Cerebellar nuclear complex (tissue), 1 donor: Measurements from ENCODE around the gene PRMT1.

Source experiments
- DNase-seq, 2 experiments: peaks; one replicate each; lab custom pipeline; 2025; lab: John Stamatoyannopoulos, UW

Gene PRMT1

DNA sequence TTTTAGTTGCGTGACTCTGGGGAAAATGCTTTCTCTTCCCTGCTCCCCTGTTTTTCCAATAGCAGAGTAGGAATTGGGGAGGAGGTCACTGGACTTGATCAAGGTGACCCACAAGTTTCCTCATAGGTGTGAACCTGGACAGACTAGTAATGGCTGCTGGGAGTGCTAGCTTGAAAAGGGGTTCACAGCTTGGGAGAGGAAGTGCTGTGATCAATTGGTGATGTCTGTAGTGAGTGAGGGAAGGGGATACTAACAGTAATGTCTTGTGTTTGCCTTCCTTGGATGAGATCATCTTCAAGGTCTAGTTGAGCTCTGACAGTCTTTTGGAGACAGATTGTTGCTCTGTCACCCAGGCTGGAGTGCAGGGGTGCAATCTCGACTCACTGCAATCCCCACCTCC is 9.6 kb upstream of the PRMT1 start:
- no peak for DNase-seq

DNA sequence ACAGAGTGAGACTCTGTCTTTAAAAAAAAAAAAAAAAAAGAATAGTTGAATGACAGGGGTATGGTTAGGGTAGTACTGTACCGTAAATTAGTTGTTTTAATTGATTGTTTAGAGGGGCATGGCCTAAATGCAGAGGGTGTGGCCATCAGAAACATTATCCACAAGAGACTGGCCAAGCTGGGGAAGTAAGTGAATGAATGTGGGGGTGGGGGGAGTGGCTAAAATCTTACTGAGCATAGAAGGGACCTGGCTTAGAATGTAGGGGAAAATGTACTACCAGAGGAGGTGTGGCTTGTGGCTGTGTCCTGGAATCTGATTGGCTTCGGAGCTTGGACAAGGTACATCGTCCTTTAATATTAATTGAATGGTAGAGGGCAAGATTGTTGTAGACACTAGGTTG is 7.6 kb upstream of the PRMT1 start:
- DNase-seq, result no peak

DNA sequence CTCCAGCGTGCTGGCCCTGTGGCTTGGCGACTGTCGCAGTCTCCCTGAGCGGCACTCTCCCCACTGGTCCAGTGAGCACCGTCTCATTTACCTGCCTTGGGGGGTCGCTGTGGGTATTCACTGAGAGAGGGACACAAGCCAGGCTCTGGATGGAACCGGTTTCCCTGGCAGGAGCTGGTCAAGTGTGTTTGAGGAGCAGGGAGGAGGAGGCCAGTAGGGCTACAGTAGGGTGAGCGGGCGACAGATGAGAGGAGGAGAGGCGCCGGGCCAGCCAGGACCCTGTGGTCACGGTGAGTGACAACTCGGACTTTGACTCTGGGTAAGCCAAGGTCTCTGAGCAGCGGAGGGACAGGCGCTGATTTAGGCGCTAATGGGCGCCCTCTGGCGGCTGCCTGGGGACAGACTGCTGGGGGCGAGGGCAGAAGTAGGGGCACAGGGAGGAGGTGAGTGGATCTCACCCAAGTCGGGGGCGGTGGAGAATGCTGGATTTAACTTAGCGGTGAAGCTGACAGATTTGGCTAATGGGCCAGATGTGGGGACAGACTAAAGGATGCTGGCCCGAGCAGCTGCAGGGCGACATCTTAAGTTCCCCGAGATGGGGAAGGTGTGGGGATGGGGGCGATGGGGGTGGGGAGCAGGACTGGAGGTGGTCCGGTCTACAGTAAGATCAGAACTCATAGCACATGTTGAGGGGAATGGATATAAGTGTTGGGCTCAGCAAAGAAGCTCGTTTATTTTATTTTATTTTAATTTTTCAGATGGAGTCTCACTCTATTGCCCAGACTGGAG is 4.7 kb upstream of the PRMT1 start:
- DNase-seq, result peak in 1 of 2 experiments; percentile 37

DNA sequence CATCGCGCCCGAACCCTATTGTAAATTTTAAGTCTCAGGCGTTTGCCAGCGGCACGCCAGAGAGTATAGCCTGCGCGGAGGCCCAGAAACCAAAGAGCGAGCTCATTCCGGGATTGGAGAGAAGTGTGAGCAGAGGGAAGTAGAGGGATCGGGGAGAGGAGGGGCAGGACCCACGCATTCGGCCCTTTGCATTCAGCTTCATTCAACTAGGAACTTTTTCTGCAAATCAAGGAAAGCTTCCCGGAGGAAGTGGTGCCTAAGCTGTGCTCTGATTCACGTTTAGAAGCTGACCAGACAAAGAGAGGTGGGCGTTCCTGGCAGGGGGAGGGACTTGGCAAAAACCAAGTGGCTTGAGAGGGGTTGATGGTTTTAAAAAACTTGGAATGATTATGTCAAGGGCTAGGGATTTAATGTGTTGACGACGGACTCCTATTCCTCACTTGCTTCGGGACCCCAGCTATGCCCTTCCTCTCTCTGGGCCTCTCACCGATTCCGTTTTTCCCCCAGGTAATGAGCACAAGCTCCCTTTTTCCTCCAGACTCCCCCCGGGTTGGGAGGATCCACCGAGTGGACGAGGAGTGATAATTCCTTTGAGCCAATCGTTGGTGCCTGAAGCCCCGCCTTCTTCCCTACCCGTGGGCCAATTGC is 811 bp upstream of the PRMT1 start:
- peak; percentile 62 to 83 for DNase-seq

DNA sequence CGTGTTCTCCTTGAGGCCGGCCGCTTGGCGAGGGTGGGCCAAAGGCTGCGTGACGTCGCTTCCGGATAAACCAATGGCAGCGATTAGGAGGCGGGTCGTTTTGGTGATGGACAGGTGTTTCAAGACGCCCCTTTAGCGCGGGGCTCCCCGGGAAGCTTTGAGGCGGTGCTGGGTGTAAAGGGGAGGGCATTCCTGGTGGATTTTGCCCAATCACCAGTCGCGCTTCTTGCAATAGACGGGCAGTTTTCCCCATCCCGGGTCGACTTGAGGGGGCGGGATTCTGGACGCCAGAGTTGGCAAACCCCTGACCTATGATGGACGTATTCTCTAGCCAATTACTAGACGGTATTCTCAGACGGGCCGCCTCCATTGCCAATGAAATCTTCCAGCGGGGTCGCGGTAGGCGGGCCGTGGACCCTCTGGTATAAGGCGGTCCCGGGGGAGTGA is 264 bp upstream of the PRMT1 start:
- DNase-seq, result peak; percentile 100

DNA sequence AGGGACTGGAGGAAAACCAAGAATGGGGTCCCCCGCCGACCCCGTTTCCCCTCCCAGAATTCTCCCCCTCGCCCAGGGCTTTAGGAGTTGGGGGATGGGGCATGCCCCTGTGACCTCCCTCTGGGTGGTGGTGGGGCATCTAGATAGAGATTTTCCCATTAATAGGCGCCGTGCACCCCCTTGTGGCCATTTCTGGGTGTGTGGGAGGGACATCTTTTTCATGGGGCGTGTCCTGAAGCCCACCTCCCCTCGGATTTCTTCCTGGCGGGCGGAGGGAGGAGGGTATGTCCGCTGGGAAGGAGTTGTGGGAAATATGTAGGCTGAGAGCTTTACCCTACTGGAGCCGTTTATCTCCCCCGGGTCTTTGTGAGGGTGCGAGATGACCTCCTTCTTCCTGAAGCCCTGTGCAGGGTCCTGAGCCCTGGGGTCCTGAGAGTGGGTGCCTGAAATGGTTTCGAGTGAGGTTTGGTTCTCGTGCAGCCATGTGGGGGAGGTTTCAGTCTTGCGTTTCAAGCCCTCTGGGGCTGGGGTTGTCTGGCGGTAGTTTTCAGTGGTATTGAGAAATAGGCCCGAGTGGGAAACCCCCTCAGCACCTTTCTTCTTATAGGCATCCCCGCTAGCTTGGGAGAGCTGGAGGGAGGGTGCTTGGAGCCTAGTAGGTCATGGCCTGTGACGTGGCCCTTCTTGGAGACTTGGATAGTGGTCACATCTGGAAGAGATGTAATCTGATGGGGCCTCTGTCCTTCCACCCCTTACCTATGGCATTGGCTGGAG is 1.0 kb downstream of the PRMT1 start:
- DNase-seq, result no peak

DNA sequence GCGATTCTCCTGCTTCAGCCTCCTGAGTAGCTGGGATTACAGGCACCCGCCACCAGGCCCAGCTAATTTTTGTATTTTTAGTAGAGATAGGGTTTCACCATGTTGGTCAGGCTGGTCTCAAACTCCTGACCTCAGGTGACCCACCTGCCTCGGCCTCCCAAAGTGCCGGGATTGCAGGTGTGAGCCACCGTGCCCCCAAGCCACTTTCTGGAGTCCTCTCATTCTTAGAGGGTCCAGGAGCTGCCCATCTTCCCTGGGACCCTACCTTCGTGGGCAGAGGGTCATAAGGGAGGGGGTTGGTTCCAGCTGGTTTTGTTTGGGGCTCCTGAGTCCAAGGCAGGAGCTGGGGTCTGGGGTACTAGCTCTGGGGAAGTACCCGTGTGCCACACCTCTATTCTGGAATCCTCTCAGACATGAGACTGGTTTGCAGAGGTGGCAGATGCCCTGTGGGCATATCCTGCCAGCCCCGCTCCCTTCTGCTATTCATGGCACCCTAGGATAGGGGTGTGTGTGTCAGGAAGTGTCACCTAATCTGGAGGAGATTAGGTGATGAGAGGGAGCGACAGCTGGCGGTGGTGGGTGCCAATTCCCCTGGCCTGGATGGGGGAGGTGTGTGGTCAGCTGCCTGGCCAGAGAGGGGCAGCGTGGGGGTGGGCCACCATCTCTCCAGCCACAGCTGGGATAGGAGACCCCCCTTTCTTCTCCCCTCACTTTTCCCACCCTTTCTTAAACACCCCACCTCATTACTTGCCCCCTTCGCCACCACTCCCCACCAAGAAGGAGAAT is 2.1 kb downstream of the PRMT1 start:
- no peak for DNase-seq

DNA sequence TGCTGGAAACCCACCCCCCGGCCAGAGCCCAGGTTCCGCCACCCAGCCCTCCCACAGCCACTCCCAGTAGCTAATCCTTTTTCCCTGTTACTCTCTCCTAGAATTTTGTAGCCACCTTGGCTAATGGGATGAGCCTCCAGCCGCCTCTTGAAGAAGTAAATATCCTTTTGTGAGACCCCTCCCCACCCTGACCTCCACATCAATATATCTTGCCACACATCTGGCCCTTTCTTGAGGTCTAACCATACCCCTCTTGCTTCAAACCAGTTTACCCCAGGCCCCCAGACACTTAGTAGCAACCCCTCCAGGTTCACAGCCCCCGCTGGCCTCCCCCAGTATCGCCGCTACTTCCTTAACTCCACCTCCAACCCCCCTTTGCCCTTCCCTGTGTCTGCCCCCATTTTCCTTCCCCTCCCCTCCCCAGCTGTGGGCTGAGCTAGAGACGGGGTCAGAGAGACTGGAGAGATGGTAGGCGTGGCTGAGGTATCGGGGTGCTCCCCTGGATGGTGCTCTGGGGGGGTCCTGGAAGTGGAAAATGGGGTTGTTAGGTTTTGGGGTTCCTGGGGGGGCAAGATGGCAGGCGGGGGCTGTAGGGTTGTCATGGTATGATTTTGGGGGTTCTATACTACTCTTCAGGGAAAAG is 2.8 kb downstream of the PRMT1 start:
- no peak for DNase-seq

DNA sequence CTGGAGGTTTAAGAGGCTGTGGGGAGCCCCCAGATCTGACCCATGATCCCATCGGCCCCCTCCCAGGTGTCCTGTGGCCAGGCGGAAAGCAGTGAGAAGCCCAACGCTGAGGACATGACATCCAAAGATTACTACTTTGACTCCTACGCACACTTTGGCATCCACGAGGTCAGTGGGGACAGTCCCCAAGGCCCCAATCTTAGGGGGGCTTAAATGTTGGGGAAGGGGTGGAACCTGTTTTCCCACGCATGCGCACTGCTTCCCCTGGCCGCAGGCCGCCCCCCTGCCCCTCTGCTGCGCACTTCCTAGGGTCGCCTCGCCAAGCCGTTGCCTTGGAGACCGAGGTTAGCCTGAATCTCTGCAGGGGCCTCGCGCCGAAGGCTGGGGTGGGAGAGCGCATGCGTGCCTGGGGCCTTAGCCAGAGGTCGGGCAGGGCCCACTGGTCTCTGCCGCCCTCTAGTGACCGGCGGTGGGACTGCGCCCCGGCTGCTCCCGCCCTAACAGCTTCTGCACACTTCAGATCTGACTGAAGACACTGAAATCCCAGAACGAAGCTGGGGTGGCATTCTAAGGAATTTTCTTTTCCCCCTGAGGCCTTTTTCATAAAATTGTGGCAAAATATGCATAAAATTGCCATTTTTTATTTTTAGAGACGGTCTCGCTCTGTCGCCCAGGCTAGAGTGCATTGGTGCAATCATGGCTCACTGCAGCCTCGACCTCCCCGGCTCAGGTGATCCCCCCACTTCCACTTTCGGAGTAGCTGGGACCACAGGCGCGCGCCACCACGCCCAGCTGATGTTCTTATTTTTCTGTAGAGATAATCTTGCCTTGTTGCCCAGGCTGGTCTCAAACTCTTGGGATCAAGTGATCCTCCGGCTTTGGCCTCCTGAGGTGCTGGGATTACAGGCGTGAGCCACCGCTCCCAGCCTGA is 3.6 kb downstream of the PRMT1 start:
- DNase-seq, result peak in 1 of 2 experiments; percentile 47

DNA sequence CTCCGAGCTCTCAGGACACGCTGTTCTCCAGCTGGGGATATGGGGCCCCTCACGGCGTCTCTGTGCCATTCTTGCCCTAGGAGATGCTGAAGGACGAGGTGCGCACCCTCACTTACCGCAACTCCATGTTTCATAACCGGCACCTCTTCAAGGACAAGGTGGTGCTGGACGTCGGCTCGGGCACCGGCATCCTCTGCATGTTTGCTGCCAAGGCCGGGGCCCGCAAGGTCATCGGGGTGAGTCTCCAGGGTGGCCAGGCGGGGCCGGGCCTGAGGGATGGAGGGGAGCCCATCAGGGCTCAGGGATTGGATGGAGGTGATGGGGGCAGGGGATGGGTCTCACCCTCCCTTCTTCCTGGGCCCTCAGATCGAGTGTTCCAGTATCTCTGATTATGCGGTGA is 4.8 kb downstream of the PRMT1 start:
- DNase-seq, result no peak

DNA sequence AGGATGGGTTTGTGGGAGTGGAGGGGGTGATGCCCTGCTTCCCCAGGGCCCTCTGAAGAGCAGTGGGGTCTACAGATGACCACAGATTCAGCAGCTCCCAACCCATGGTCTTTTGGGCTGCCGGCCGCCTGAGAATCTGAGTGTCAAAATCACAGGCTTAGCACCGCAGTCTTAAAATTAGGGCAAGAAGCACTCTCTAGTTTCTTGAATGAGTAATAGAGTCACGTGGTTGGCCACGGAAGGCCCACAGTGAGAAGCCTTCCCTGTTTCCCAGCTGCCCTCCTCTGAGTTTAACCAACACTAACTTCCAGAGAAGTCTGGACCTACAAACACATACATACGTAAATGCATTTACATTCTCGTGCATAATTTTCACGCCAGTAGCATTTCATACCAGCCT is 5.2 kb downstream of the PRMT1 start:
- no peak for DNase-seq

DNA sequence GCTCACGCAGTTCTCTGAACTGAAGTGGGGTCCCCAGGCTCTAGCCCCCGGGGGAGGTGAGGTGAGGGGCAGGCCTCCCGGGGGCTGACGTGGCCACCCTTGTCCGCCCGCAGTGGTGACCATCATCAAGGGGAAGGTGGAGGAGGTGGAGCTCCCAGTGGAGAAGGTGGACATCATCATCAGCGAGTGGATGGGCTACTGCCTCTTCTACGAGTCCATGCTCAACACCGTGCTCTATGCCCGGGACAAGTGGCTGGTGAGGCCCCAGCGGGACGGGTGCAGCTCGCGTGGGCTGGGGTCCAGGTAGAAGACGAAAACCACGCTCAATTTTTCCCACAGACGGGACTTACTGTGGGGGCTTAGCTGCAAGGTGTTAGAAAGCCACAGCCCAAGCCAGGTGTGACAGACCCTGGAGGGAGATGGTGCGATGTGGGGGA is 6.8 kb downstream of the PRMT1 start:
- no peak for DNase-seq

DNA sequence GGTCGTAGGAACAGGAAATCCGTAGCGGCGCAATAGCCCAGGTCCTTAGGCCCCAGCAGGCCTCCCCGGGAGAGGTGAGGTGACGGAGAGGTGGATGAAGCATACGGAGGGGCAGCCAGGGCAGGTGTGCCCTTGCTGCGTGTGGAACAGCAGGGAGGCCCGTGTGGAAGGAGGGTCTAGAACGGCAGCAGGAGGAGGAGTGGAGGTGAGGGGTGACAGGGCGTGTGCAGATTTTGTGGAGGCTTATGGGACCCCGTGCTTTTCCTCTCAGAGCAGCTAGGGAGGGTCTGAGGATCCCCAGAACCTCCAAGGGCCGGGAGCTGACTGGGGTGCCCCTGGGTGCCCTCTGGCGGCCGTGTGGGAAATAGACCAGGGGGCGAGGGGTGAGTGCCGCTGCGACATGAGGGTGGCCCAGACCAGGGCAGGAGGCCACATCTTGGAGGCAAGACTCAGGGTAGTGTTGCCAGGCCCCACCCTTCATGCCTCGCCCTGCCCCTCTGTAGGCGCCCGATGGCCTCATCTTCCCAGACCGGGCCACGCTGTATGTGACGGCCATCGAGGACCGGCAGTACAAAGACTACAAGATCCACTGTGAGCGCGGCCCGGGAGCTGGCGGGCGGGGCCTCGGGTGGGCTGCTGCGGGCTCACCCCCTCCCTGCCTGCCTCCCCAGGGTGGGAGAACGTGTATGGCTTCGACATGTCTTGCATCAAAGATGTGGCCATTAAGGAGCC is 7.3 kb downstream of the PRMT1 start:
- no peak for DNase-seq

DNA sequence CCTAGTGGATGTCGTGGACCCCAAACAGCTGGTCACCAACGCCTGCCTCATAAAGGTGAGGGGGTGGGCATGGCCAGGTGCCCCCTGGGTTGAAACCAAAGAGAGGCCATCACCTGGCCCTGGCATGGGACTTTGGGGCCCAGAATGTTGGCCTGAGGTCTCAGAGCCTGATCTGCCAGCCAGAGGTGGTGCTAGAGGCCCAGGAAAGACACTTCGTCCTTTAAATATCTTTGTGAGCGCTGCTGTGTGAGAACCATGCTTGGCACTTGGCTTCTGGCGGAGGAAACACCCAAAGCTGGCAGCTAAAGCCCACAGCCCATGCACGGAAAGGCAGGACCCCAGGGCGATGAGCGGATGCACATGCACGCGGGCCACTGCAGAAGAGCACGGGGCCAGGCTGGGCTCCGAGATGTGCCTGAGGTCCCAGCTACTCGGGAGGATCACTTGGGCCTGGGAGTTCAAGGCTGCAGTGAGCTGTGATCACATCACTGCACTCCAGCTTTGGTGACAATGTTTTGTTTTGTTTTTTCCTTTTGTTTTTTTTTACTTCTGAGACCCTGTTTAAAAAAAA is 8.0 kb downstream of the PRMT1 start:
- no peak for DNase-seq

DNA sequence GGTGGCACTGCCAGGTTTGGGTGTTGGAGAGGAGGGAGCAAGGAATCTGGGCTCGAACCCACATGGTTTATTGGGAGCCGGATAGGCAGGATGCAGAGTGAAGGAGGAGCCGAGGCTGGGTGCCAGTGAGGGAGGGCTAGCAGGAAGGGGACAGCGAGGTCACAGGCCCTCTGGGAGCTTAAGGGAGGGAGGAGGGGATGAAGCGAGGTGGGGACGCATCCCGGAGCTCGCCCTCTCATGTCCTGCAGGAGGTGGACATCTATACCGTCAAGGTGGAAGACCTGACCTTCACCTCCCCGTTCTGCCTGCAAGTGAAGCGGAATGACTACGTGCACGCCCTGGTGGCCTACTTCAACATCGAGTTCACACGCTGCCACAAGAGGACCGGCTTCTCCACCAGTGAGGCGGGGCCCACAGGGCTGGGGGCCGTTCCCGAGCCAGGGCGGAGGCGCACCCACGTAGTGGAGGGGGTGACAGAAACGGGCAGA is 8.8 kb downstream of the PRMT1 start:
- no peak for DNase-seq

DNA sequence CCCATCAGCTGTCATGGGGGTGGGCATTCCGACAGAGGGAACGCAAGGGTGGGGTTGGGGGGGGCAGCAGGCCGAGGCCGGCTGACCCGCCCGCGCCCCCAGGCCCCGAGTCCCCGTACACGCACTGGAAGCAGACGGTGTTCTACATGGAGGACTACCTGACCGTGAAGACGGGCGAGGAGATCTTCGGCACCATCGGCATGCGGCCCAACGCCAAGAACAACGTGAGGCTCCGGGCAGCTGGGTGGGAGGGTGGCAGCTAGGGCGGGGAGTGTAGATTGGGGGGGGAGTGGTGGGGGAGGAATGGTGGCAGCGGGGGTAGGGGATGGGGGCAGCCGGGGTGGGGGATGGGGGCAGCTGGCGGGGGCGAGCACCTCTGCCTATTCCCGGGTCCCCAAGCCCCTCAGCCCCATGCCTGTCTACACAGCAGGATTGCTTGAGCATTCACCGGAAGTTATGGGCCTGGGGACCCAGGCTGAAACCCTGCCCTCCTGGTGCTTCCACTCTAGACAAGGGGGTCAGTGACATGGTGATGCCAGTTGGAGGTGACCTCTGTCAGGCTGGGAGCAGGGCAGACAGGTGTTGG is 9.5 kb downstream of the PRMT1 start:
- DNase-seq, result no peak

DNA sequence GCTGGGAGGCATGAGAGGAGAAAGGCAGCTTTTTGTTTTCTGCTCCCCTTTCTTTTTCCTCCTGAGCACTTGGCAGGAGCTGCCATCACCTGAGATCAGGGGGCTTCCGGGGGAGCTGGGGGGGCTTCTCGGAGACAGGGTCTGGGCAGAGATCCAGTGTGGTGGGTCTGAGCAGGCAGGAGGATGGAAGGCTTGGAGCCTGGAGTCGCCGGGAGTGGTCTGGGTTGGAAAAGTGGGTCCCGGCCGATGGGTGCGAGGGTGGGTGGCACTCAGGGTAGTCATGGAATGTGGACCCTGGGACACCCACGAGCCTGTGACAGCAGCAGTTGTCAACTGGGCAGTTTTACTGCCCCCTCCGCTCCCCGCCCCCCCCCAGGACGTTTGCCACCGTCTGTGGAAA is 10.1 kb downstream of the PRMT1 start:
- no peak for DNase-seq

DNA sequence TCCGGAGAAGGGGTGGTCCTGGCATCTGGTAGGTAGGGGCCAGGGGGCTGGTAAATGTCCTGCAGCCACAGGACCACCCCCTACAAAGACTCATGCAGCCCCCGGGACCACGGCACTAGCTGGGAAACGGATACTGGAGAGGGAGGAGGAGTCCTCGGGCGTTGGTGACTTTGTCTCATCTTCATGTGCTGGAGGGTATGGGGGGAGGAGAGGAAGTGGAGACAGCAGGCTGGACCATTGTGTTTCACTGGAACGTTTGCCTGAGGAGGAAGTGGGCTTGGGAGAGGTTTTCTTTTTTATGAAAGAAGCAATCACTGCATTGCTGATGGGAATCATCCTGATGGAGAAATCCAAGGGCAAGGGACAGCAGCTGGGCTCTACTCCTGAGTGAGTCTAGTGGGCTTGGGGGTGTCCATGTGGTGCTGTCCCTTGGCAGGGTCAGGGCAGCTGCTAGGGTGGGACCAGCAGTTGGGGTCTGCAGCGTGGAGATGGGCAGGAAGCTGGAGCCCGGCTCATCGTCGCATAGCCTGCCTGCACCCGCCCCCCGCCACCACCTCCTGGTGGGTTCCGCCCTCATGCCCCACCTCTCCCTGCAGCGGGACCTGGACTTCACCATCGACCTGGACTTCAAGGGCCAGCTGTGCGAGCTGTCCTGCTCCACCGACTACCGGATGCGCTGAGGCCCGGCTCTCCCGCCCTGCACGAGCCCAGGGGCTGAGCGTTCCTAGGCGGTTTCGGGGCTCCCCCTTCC is 10.7 kb downstream of the PRMT1 start:
- DNase-seq, result no peak
